Measurements from ENCODE around the gene ZNG1B. TPM values are rescaled to one million over a fixed set of nuclear protein-coding genes. Genes with fewer than 3 reads are reported as not detected.
"Not testable (repeated sequence)": the region's sequence is repeated elsewhere in the genome, so short reads cannot be mapped to it uniquely, and the experiment has no call there.

The ZNG1B gene
- total RNA-seq, 3 donors from 2014 or later (not counting 1 experiment from before 2014, with no cell fraction given): 19.1 to 26.7 (median 19.3) TPM

DNA sequence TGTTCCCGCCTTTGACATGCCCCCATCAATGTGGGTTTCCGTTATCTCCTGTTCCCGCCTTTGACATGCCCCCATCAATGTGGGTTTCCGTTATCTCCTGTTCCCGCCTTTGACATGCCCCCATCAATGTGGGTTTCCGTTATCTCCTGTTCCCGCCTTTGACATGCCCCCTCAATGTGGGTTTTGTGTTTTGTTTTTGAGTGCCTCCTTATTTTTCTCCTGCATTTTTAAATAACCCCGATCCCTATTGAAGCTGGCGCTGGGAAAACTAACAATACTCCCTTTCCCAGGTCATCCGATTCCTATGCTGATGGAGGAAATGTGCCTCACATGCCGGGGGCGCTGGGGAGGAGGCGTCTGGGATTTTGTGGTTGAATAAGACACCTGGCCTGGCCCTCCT lies 59.0 kb downstream of the ZNG1B start:
- H3K4me3 Mint-ChIP-seq; H3K36me3 Mint-ChIP-seq; H3K4me3 ChIP-seq (ENCODE audit: low read length); H3K27ac ChIP-seq (ENCODE audit: low read length); H3K9me3 Mint-ChIP-seq; ATAC-seq; H3K27ac Mint-ChIP-seq; intact Hi-C loops (cut with micrococcal nuclease); H3K27me3 ChIP-seq (ENCODE audit: control insufficient read depth, insufficient read depth, low read length); DNase-seq; H3K4me1 Mint-ChIP-seq; H3K36me3 ChIP-seq (ENCODE audit: control insufficient read depth, insufficient read depth, low read length); H3K9me3 ChIP-seq (ENCODE audit: control insufficient read depth, insufficient read depth, low read length): not testable (repeated sequence)
- 96% methylated on average over 11 of the region's 13 CpGs for WGBS (ENCODE audit: insufficient coverage)
- peaks cover 18% of the 10 kb centered on the region for H3K4me1 ChIP-seq (ENCODE audit: control insufficient read depth, insufficient read depth, low read length)
- H3K27me3 Mint-ChIP-seq (ENCODE audit: low read depth in 2 of 2): peaks cover 12 to 15% of the 10 kb centered on the region in 2 donors

DNA sequence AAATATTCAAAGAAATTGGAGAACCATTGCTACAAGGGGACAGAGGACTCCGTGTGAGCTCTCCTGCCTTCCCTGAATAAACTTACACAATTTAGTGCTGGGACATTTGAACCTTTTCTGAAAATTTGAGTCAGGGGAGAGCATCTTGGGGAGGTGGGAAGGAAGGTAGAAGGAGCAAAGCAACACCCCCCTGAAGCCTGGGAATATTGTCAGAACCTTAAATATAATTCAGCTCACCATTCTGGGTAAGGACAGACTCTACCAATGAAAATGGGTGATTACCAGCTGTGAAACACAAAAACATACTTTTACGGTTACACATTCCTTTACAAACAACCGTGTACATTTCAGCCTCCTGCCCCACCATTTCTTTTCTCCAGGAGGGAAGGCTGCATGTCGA lies 60.9 kb downstream of the ZNG1B start, which contains the start of gene FOXD4L1:
FOXD4L1 (plus strand) TSS at position 301 of the 400 bp plus-strand sequence. CDS start 592 bp downstream, outside the sequence.
- H3K4me3 Mint-ChIP-seq: peak within 1 kb of the TSS; percentile 76
- ATAC-seq; DNase-seq; H3K27ac ChIP-seq (ENCODE audit: low read length); intact Hi-C loops (cut with micrococcal nuclease); H3K9me3 Mint-ChIP-seq; H3K4me3 ChIP-seq (ENCODE audit: low read length); H3K36me3 ChIP-seq (ENCODE audit: control insufficient read depth, insufficient read depth, low read length); H3K27ac Mint-ChIP-seq; H3K36me3 Mint-ChIP-seq; H3K9me3 ChIP-seq (ENCODE audit: control insufficient read depth, insufficient read depth, low read length): not testable (repeated sequence)
- H3K4me1 ChIP-seq (ENCODE audit: control insufficient read depth, insufficient read depth, low read length): peaks cover 32% of the 10 kb centered on the region
- WGBS (ENCODE audit: insufficient coverage): 63% methylated on average over 1 of the region's 4 CpGs
- peaks cover 17% of the 10 kb centered on the region for H3K27me3 ChIP-seq (ENCODE audit: control insufficient read depth, insufficient read depth, low read length)
- peaks cover 13 to 16% of the 10 kb centered on the region in 2 donors for H3K4me1 Mint-ChIP-seq
- H3K27me3 Mint-ChIP-seq (ENCODE audit: low read depth in 2 of 2): peaks cover 22 to 24% of the 10 kb centered on the region in 2 donors

DNA sequence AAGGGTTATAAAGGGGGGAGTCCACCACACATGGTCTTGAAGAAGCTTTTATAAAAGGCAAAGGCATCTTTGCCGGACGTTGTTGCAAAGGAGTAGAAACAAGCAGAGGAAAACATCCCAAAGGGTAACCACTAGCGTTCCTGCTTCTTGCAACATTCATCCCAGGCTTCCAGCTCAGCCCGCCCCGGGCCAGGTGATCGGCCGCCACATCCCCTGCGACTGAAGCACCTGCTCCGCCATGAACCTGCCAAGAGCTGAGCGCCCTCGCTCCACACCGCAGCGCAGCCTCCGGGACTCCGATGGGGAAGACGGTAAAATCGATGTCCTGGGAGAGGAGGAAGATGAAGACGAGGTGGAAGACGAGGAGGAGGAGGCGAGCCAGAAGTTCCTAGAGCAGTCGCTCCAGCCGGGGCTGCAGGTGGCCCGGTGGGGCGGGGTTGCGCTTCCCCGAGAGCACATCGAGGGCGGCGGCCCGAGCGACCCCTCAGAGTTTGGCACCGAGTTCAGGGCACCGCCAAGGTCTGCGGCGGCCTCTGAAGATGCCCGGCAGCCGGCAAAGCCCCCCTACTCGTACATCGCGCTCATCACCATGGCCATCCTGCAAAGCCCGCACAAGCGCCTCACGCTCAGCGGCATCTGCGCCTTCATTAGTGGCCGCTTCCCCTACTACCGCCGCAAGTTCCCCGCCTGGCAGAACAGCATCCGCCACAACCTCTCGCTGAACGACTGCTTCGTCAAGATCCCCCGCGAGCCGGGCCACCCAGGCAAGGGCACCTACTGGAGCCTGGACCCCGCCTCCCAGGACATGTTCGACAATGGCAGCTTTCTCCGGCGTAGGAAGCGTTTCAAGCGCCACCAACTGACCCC lies 61.8 kb downstream of the ZNG1B start:
- H3K4me3 ChIP-seq (ENCODE audit: low read length); H3K36me3 ChIP-seq (ENCODE audit: control insufficient read depth, insufficient read depth, low read length); H3K9me3 Mint-ChIP-seq; intact Hi-C loops (cut with micrococcal nuclease); ATAC-seq; H3K27ac Mint-ChIP-seq; H3K9me3 ChIP-seq (ENCODE audit: control insufficient read depth, insufficient read depth, low read length); H3K27ac ChIP-seq (ENCODE audit: low read length); H3K36me3 Mint-ChIP-seq: not testable (repeated sequence)
- DNase-seq: peak in 1 of 2 donors; percentile 5
- 5% methylated on average over 35 of the region's 62 CpGs for WGBS (ENCODE audit: insufficient coverage)
- H3K27me3 Mint-ChIP-seq (ENCODE audit: low read depth in 2 of 2): peaks cover 22 to 24% of the 10 kb centered on the region in 2 donors
- H3K4me1 Mint-ChIP-seq: peaks cover 13 to 16% of the 10 kb centered on the region in 2 donors
- peak overlapping the region; percentile 76 for H3K4me3 Mint-ChIP-seq
- peaks cover 37% of the 10 kb centered on the region for H3K4me1 ChIP-seq (ENCODE audit: control insufficient read depth, insufficient read depth, low read length)
- peaks cover 21% of the 10 kb centered on the region for H3K27me3 ChIP-seq (ENCODE audit: control insufficient read depth, insufficient read depth, low read length)

DNA sequence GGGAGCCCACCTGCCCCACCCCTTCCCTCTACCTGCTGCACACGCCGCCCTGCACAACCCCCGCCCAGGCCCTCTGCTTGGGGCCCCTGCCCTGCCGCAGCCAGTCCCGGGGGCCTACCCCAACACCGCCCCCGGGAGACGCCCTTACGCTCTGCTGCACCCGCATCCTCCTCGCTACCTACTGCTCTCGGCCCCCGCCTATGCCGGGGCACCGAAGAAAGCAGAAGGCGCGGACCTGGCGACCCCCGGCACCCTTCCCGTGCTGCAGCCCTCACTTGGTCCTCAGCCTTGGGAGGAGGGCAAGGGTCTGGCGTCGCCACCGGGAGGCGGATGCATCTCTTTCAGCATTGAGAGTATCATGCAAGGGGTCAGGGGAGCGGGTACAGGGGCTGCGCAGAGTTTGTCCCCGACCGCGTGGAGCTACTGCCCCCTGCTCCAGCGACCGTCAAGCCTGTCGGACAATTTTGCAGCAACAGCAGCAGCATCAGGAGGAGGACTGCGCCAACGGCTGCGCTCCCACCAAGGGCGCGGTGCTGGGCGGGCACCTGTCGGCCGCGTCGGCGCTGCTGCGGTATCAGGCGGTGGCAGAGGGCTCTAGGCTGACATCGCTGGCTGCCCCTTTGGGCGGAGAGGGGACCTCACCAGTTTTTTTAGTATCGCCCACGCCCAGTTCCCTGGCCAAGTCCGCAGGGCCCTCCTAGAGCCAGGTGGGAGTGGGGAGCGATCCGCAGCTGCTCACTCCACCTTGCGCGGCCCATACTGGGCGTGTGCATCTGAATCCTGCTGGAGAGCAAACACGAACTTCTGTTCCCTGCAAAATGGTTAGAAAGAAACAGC lies 62.6 kb downstream of the ZNG1B start:
- peaks cover 22% of the 10 kb centered on the region for H3K27me3 ChIP-seq (ENCODE audit: control insufficient read depth, insufficient read depth, low read length)
- intact Hi-C loops (cut with micrococcal nuclease); H3K9me3 ChIP-seq (ENCODE audit: control insufficient read depth, insufficient read depth, low read length); H3K4me3 ChIP-seq (ENCODE audit: low read length); H3K9me3 Mint-ChIP-seq; H3K27ac Mint-ChIP-seq; H3K36me3 ChIP-seq (ENCODE audit: control insufficient read depth, insufficient read depth, low read length); DNase-seq; ATAC-seq; H3K36me3 Mint-ChIP-seq; H3K27ac ChIP-seq (ENCODE audit: low read length): not testable (repeated sequence)
- H3K4me1 ChIP-seq (ENCODE audit: control insufficient read depth, insufficient read depth, low read length): peaks cover 37% of the 10 kb centered on the region
- H3K4me1 Mint-ChIP-seq: peaks cover 13 to 16% of the 10 kb centered on the region in 2 donors
- WGBS (ENCODE audit: insufficient coverage): 6% methylated on average over 50 of the region's 56 CpGs
- H3K27me3 Mint-ChIP-seq (ENCODE audit: low read depth in 2 of 2): peaks cover 24% of the 10 kb centered on the region in 2 donors
- H3K4me3 Mint-ChIP-seq: peak overlapping the region; percentile 73

DNA sequence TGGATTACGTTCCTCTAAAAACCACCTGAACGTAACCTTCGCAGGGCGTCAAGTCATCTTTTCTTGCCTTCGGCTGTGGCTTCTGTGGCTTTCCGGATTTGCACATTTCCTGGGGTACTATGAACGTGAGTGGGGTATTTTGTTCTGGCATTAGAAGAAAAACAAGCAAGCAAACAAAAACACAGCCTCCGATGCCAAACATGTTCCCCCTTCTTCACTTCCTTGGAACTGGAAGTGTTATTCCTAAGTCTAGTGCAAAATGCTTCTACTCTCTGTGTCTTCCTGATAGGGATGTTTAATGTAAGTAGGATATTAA lies 63.2 kb downstream of the ZNG1B start:
- Histone ChIP-seq H3K27me3 (ENCODE audit: control insufficient read depth, insufficient read depth, low read length) (peaks cover 22% of the 10 kb centered on the region), H3K4me1 (ENCODE audit: control insufficient read depth, insufficient read depth, low read length) (peaks cover 37% of the 10 kb centered on the region)
- H3K27ac ChIP-seq (ENCODE audit: low read length); H3K36me3 Mint-ChIP-seq; H3K36me3 ChIP-seq (ENCODE audit: control insufficient read depth, insufficient read depth, low read length); ATAC-seq; H3K9me3 Mint-ChIP-seq; H3K4me3 ChIP-seq (ENCODE audit: low read length); H3K27ac Mint-ChIP-seq; intact Hi-C loops (cut with micrococcal nuclease); H3K9me3 ChIP-seq (ENCODE audit: control insufficient read depth, insufficient read depth, low read length): not testable (repeated sequence)
- Mint-ChIP-seq H3K4me3 (peak overlapping the region; percentile 73), H3K4me1 (peaks cover 13 to 16% of the 10 kb centered on the region in 2 donors), H3K27me3 (ENCODE audit: low read depth in 2 of 2) (peaks cover 24% of the 10 kb centered on the region in 2 donors)
- DNase-seq: peak in 1 of 2 donors; percentile 73
- WGBS (ENCODE audit: insufficient coverage): 3% methylated on average over 5 of the region's 8 CpGs

DNA sequence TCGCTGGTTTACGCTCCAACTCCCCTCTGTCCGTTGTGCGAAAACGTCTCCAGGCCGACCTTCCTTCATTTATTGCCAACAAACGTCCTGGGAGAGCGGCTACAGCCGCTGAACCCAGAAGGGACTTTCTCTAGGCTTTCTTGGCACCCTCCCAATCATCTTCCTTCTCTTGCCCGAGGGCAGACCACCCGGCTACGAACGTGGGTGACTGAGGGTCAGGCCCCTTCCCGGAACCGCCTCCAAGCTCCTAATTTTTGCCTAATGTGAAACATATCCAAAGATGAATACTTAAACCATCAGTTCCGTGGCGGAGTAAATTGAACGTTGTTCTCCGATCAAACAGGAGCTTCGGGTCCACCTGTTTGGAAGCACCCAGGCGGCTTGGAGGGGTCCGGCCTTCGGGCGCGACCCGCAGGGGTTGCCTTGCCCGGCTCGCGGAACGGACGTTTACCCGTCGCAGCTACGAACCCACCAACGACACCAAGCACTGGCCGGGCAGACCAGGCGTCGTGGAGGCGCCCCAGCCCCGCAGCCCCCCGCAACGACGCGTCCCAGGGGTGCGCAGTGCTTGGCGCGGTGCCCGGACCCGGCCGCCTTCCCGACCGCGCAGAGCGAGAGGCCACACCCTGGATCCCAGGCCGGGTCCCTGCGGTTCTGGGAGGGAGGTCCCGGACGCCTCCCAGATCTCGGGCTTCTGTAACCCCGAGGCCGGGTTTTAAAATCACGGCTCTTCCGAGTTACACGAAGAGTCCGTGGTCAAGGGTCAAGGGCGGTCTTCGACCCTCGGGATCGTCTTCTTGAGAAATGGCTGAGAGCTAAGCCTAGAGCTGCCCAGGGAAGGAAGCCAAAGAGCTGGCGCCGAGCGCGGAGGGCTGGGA lies 65.0 kb downstream of the ZNG1B start:
- H3K27ac ChIP-seq (ENCODE audit: low read length); H3K9me3 Mint-ChIP-seq; H3K36me3 Mint-ChIP-seq; H3K9me3 ChIP-seq (ENCODE audit: control insufficient read depth, insufficient read depth, low read length); intact Hi-C loops (cut with micrococcal nuclease); H3K36me3 ChIP-seq (ENCODE audit: control insufficient read depth, insufficient read depth, low read length): not testable (repeated sequence)
- Mint-ChIP-seq H3K27me3 (ENCODE audit: low read depth in 2 of 2) (peaks cover 24% of the 10 kb centered on the region in 2 donors), H3K27ac (peak overlapping the region in 1 of 2 donors; percentile 67), H3K4me1 (peaks cover 13 to 16% of the 10 kb centered on the region in 2 donors), H3K4me3 (peak overlapping the region; percentile 80)
- WGBS (ENCODE audit: insufficient coverage): 3% methylated on average over 67 of the region's 73 CpGs
- DNase-seq: peak in 1 of 2 donors; percentile 34
- Histone ChIP-seq H3K4me1 (ENCODE audit: control insufficient read depth, insufficient read depth, low read length) (peaks cover 37% of the 10 kb centered on the region), H3K27me3 (ENCODE audit: control insufficient read depth, insufficient read depth, low read length) (peaks cover 24% of the 10 kb centered on the region), H3K4me3 (ENCODE audit: low read length) (peak overlapping the region; percentile 27)
- ATAC-seq: peak in 2 of 3 donors; percentile 14 to 19
